ENCODE measurements around the gene CERCAM. TPM values are rescaled to one million over a fixed set of nuclear protein-coding genes. Genes with fewer than 3 reads are reported as not detected.

Gene CERCAM
- polyA plus RNA-seq, 3 donors = 30.6 to 48.0 (median 45.5) TPM

GRCh38 chr9:128390813-128391711, 29.6 kb upstream of the CERCAM start:
- no peak for DNase-seq (ENCODE audit: extremely low read depth in 1 of 11, low read depth in 9 of 11, low spot score in 4 of 11)

GRCh38 chr9:128391956-128392301, 28.7 kb upstream of the CERCAM start:
- no peak for DNase-seq (ENCODE audit: extremely low read depth in 1 of 11, low read depth in 9 of 11, low spot score in 4 of 11)

GRCh38 chr9:128392302-128393144, 28.1 kb upstream of the CERCAM start:
- no peak for DNase-seq (ENCODE audit: extremely low read depth in 1 of 11, low read depth in 9 of 11, low spot score in 4 of 11)

GRCh38 chr9:128393145-128393775, 27.4 kb upstream of the CERCAM start:
- DNase-seq (ENCODE audit: extremely low read depth in 1 of 11, low read depth in 9 of 11, low spot score in 4 of 11) = no peak

- no peak for DNase-seq (ENCODE audit: extremely low read depth in 1 of 11, low read depth in 9 of 11, low spot score in 4 of 11)
Observed at GRCh38 chr9:128393970-128394369, 26.7 kb upstream of the CERCAM start.

- DNase-seq (ENCODE audit: extremely low read depth in 1 of 11, low read depth in 9 of 11, low spot score in 4 of 11) = no peak
Observed at GRCh38 chr9:128394379-128395168, 26.1 kb upstream of the CERCAM start.

- DNase-seq (ENCODE audit: extremely low read depth in 1 of 11, low read depth in 9 of 11, low spot score in 4 of 11) = no peak
Observed at GRCh38 chr9:128396970-128397613, 23.6 kb upstream of the CERCAM start.

GRCh38 chr9:128397831-128398230, 22.8 kb upstream of the CERCAM start:
- DNase-seq (ENCODE audit: extremely low read depth in 1 of 11, low read depth in 9 of 11, low spot score in 4 of 11) = no peak

- DNase-seq (ENCODE audit: extremely low read depth in 1 of 11, low read depth in 9 of 11, low spot score in 4 of 11) = no peak
Observed at GRCh38 chr9:128399861-128400260, 20.8 kb upstream of the CERCAM start.

- no peak for DNase-seq (ENCODE audit: extremely low read depth in 1 of 11, low read depth in 9 of 11, low spot score in 4 of 11)
Observed at GRCh38 chr9:128404560-128404959, 16.1 kb upstream of the CERCAM start.

- no peak for DNase-seq (ENCODE audit: extremely low read depth in 1 of 11, low read depth in 9 of 11, low spot score in 4 of 11)
Observed at GRCh38 chr9:128405077-128405779, 15.4 kb upstream of the CERCAM start.

GRCh38 chr9:128405780-128406171, 14.9 kb upstream of the CERCAM start:
- no peak for DNase-seq (ENCODE audit: extremely low read depth in 1 of 11, low read depth in 9 of 11, low spot score in 4 of 11)

GRCh38 chr9:128406848-128407391, 13.7 kb upstream of the CERCAM start:
- no peak for DNase-seq (ENCODE audit: extremely low read depth in 1 of 11, low read depth in 9 of 11, low spot score in 4 of 11)

GRCh38 chr9:128408963-128409431, 11.7 kb upstream of the CERCAM start:
- no peak for DNase-seq (ENCODE audit: extremely low read depth in 1 of 11, low read depth in 9 of 11, low spot score in 4 of 11)

- DNase-seq (ENCODE audit: extremely low read depth in 1 of 11, low read depth in 9 of 11, low spot score in 4 of 11) = no peak
Observed at GRCh38 chr9:128409450-128409849, 11.2 kb upstream of the CERCAM start.

GRCh38 chr9:128409978-128410377, 10.7 kb upstream of the CERCAM start:
- no peak for DNase-seq (ENCODE audit: extremely low read depth in 1 of 11, low read depth in 9 of 11, low spot score in 4 of 11)

- DNase-seq (ENCODE audit: extremely low read depth in 1 of 11, low read depth in 9 of 11, low spot score in 4 of 11) = no peak
Observed at GRCh38 chr9:128411364-128412119, 9.1 kb upstream of the CERCAM start.

Data from renal cortex interstitium (tissue), 11 donors.